Natural killer cell treated with Interleukin-12 subunit alpha and Interleukin-12 subunit beta and Interleukin-15 and Interleukin-18, amount 100 ng/mL, for 72 hours (primary cell): ENCODE data around the gene RNF44. TPM values are rescaled to one million over a fixed set of nuclear protein-coding genes. Genes with fewer than 3 reads are reported as not detected.
"Not testable (repeated sequence)": the region's sequence is repeated elsewhere in the genome, so short reads cannot be mapped to it uniquely, and the experiment has no call there.

Experiments used
- ATAC-seq, 2 donors: fragments of 150-1000 bp; cut with Tn5 transposase in 1 of 2; sonication (Bioruptor Pico), chemical (Tn5 transposase) in 1 of 2; 2 replicates each; pipeline ENCODE4 v1.10.0; 2021
- DNase-seq: peaks from one replicate; pipeline ENCODE4 v3.0.0; 2022; ENCODE audit warnings: low spot score
- H3K27ac Mint-ChIP-seq, 2 donors: 1 replicate in 1 of 2; 2 replicates in 1 of 2; pipeline ENCODE4 v1.8.0; 2022; ENCODE audit warnings: mixed read lengths in 2 of 2, mild to moderate bottlenecking in 1 of 2, moderate library complexity in 1 of 2
- H3K27me3 Mint-ChIP-seq, 2 donors: 1 replicate in 1 of 2; 2 replicates in 1 of 2; pipeline ENCODE4 v1.8.0; 2022; ENCODE audit warnings: mixed read lengths in 2 of 2
- H3K36me3 Mint-ChIP-seq: one replicate; pipeline ENCODE4 v1.8.0; 2022; ENCODE audit warnings: mixed read lengths
- H3K4me1 Mint-ChIP-seq, 2 donors: 1 replicate in 1 of 2; 2 replicates in 1 of 2; pipeline ENCODE4 v1.8.0; 2022; ENCODE audit warnings: low read depth in 2 of 2, mixed read lengths in 2 of 2, mild to moderate bottlenecking in 1 of 2
- H3K4me3 Mint-ChIP-seq: one replicate; pipeline ENCODE4 v1.8.0; 2022; ENCODE audit warnings: mixed read lengths
- H3K9me3 Mint-ChIP-seq: 2 replicates; pipeline ENCODE4 v1.8.0; 2022; ENCODE audit warnings: mixed read lengths
- total RNA-seq, 2 donors: library from RNA; stranded (reverse); gene quantifications; one replicate each; pipeline ENCODE4 v1.2.3, GENCODE V29; 2022

RNF44 gene
- total RNA-seq, 2 donors from 2014 or later = 58.1 to 76.3 TPM

GRCh38 chr5:176564002-176564401, 26.8 kb upstream of the RNF44 start:
- H3K4me1 Mint-ChIP-seq = peaks cover 0 to 6% of the 10 kb centered on the region in 2 donors
- H3K4me3 Mint-ChIP-seq = no peak overlapping the region
- H3K36me3 Mint-ChIP-seq = no peaks in the 10 kb centered on the region
- H3K9me3 Mint-ChIP-seq = no peaks in the 10 kb centered on the region
- H3K27ac Mint-ChIP-seq = peak overlapping the region in 1 of 2 donors; percentile 25
- no peak for DNase-seq
- no peak for ATAC-seq
- H3K27me3 Mint-ChIP-seq = peaks cover 9 to 17% of the 10 kb centered on the region in 2 donors

GRCh38 chr5:176562189-176562588, 25.0 kb upstream of the RNF44 start:
- H3K36me3 Mint-ChIP-seq = no peaks in the 10 kb centered on the region
- H3K27ac Mint-ChIP-seq = no peak overlapping the region
- H3K4me1 Mint-ChIP-seq = peaks cover 0 to 6% of the 10 kb centered on the region in 2 donors
- no peaks in the 10 kb centered on the region for H3K9me3 Mint-ChIP-seq
- H3K4me3 Mint-ChIP-seq = no peak overlapping the region
- no peak for ATAC-seq
- H3K27me3 Mint-ChIP-seq = peaks cover 9 to 17% of the 10 kb centered on the region in 2 donors
- no peak for DNase-seq

- ATAC-seq (no peak), DNase-seq (no peak)
- Mint-ChIP-seq H3K4me3 (no peak overlapping the region), H3K4me1 (peaks cover 0 to 6% of the 10 kb centered on the region in 2 donors), H3K27me3 (peaks cover 9 to 17% of the 10 kb centered on the region in 2 donors), H3K9me3 (no peaks in the 10 kb centered on the region), H3K36me3 (no peaks in the 10 kb centered on the region), H3K27ac (no peak overlapping the region)
These were observed 24.1 kb upstream of the RNF44 start for GRCh38 chr5:176561259-176561658.

- H3K9me3 Mint-ChIP-seq = no peaks in the 10 kb centered on the region
- no peak for DNase-seq
- no peaks in the 10 kb centered on the region for H3K36me3 Mint-ChIP-seq
- H3K27ac Mint-ChIP-seq = no peak overlapping the region
- H3K4me3 Mint-ChIP-seq = no peak overlapping the region
- peaks cover 9 to 13% of the 10 kb centered on the region in 2 donors for H3K27me3 Mint-ChIP-seq
- ATAC-seq = no peak
- peaks cover 5 to 8% of the 10 kb centered on the region in 2 donors for H3K4me1 Mint-ChIP-seq
These were observed 23.2 kb upstream of the RNF44 start for GRCh38 chr5:176560364-176560763.

- peaks cover 5 to 8% of the 10 kb centered on the region in 2 donors for H3K4me1 Mint-ChIP-seq
- no peak overlapping the region for H3K27ac Mint-ChIP-seq
- no peak overlapping the region for H3K4me3 Mint-ChIP-seq
- H3K36me3 Mint-ChIP-seq = no peaks in the 10 kb centered on the region
- no peaks in the 10 kb centered on the region for H3K9me3 Mint-ChIP-seq
- DNase-seq = no peak
- ATAC-seq = no peak
- H3K27me3 Mint-ChIP-seq = peaks cover 9 to 13% of the 10 kb centered on the region in 2 donors
These were observed 22.5 kb upstream of the RNF44 start for GRCh38 chr5:176559683-176560082.

- Mint-ChIP-seq H3K36me3 (no peaks in the 10 kb centered on the region), H3K27ac (no peak overlapping the region), H3K9me3 (no peaks in the 10 kb centered on the region), H3K27me3 (peaks cover 9 to 13% of the 10 kb centered on the region in 2 donors), H3K4me1 (peaks cover 5 to 8% of the 10 kb centered on the region in 2 donors), H3K4me3 (no peak overlapping the region)
- DNase-seq = no peak
- no peak for ATAC-seq
These were observed 20.6 kb upstream of the RNF44 start for GRCh38 chr5:176557846-176558245.

- Mint-ChIP-seq H3K4me3 (no peak overlapping the region), H3K27ac (no peak overlapping the region), H3K27me3 (no peaks in the 10 kb centered on the region), H3K9me3 (no peaks in the 10 kb centered on the region), H3K4me1 (peaks cover 5 to 12% of the 10 kb centered on the region in 2 donors), H3K36me3 (no peaks in the 10 kb centered on the region)
- ATAC-seq (peak in 1 of 2 donors; percentile 15), DNase-seq (peak; percentile 49)
These were observed 16.3 kb upstream of the RNF44 start for GRCh38 chr5:176553260-176554085.

GRCh38 chr5:176552332-176552869, 15.2 kb upstream of the RNF44 start:
- peaks cover 10 to 17% of the 10 kb centered on the region in 2 donors for H3K4me1 Mint-ChIP-seq
- no peaks in the 10 kb centered on the region for H3K36me3 Mint-ChIP-seq
- no peak overlapping the region for H3K27ac Mint-ChIP-seq
- H3K9me3 Mint-ChIP-seq = no peaks in the 10 kb centered on the region
- no peaks in the 10 kb centered on the region for H3K27me3 Mint-ChIP-seq
- H3K4me3 Mint-ChIP-seq = no peak overlapping the region
- no peak for ATAC-seq
- peak; percentile 31 for DNase-seq

- not testable (repeated sequence) for H3K27me3 Mint-ChIP-seq, H3K36me3 Mint-ChIP-seq, H3K9me3 Mint-ChIP-seq, ATAC-seq, H3K27ac Mint-ChIP-seq, DNase-seq
- H3K4me1 Mint-ChIP-seq = peaks cover 8 to 20% of the 10 kb centered on the region in 2 donors
- peak overlapping the region; percentile 49 for H3K4me3 Mint-ChIP-seq
These were observed 13.7 kb upstream of the RNF44 start for GRCh38 chr5:176550937-176551336.

- Mint-ChIP-seq H3K9me3 (no peaks in the 10 kb centered on the region), H3K36me3 (no peaks in the 10 kb centered on the region), H3K4me3 (peak overlapping the region; percentile 49), H3K27ac (no peak overlapping the region), H3K27me3 (no peaks in the 10 kb centered on the region), H3K4me1 (peaks cover 6 to 18% of the 10 kb centered on the region in 2 donors)
- no peak for ATAC-seq
- DNase-seq = peak; percentile 25
These were observed 13.2 kb upstream of the RNF44 start for GRCh38 chr5:176550275-176550831.

- Mint-ChIP-seq H3K36me3 (no peaks in the 10 kb centered on the region), H3K27me3 (no peaks in the 10 kb centered on the region), H3K4me3 (no peak overlapping the region), H3K27ac (no peak overlapping the region), H3K9me3 (no peaks in the 10 kb centered on the region), H3K4me1 (peaks cover 6 to 18% of the 10 kb centered on the region in 2 donors)
- ATAC-seq = no peak
- no peak for DNase-seq
These were observed 12.7 kb upstream of the RNF44 start for GRCh38 chr5:176549871-176550270.

- ATAC-seq = no peak
- no peaks in the 10 kb centered on the region for H3K36me3 Mint-ChIP-seq
- H3K9me3 Mint-ChIP-seq = no peaks in the 10 kb centered on the region
- H3K27ac Mint-ChIP-seq = peak within 1 kb of the TSS in 1 of 2 donors; percentile 85
- peak; percentile 39 for DNase-seq
- H3K4me1 Mint-ChIP-seq = peaks cover 11 to 23% of the 10 kb centered on the region in 2 donors
- no peaks in the 10 kb centered on the region for H3K27me3 Mint-ChIP-seq
- peak within 1 kb of the TSS; percentile 49 for H3K4me3 Mint-ChIP-seq
These were observed 11.8 kb upstream of the RNF44 start, which contains the start of gene CDHR2 for GRCh38 chr5:176548967-176549444. Gene CDHR2 (plus strand): TSS chr5:176549342. CDS start chr5:176565353, 16,011 bp downstream.

GRCh38 chr5:176547802-176548201, 10.6 kb upstream of the RNF44 start:
- peak overlapping the region; percentile 77 to 85 for H3K27ac Mint-ChIP-seq
- H3K36me3 Mint-ChIP-seq = no peaks in the 10 kb centered on the region
- peak overlapping the region; percentile 14 for H3K4me3 Mint-ChIP-seq
- no peaks in the 10 kb centered on the region for H3K27me3 Mint-ChIP-seq
- ATAC-seq (peak; percentile 32 to 40), DNase-seq (no peak)
- H3K9me3 Mint-ChIP-seq = no peaks in the 10 kb centered on the region
- H3K4me1 Mint-ChIP-seq = peaks cover 11 to 23% of the 10 kb centered on the region in 2 donors
